ENCODE data around the gene SMCO2. TPM values are rescaled to one million over a fixed set of nuclear protein-coding genes. Genes with fewer than 3 reads are reported as not detected.

SMCO2 gene
- total and polyA plus RNA-seq, 9 of the 15 experiments (the other 6 are each of a cell fraction or from before 2014, with no cell fraction given), result not detected

DNA sequence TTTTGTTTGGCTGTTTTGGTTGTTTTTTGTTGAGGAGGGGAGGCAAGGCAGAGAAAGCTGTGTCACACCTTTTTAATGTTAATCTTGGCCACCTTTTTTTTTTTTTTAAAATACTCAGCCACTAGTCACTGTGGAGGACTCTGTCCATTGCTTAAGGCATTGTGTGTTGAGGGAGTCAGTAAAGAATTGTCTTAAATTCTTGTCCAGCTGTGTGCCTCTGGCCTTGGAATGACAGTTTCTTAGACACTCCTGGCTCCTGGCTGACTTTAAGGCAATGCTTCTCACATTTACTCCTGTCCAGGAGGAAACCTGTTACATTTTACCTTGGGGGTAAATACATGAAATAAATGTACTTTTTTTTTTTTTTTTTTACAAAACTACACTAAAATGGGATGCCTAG lies 18.1 kb upstream of the SMCO2 start (continued):
- TF ChIP-seq, protein P1, sequence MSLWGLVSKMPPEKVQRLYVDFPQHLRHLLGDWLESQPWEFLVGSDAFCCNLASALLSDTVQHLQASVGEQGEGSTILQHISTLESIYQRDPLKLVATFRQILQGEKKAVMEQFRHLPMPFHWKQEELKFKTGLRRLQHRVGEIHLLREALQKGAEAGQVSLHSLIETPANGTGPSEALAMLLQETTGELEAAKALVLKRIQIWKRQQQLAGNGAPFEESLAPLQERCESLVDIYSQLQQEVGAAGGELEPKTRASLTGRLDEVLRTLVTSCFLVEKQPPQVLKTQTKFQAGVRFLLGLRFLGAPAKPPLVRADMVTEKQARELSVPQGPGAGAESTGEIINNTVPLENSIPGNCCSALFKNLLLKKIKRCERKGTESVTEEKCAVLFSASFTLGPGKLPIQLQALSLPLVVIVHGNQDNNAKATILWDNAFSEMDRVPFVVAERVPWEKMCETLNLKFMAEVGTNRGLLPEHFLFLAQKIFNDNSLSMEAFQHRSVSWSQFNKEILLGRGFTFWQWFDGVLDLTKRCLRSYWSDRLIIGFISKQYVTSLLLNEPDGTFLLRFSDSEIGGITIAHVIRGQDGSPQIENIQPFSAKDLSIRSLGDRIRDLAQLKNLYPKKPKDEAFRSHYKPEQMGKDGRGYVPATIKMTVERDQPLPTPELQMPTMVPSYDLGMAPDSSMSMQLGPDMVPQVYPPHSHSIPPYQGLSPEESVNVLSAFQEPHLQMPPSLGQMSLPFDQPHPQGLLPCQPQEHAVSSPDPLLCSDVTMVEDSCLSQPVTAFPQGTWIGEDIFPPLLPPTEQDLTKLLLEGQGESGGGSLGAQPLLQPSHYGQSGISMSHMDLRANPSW (CRISPR knock-in tag; IDR thresholded peaks at IDR 0.05), result no peak
- no peak for TF ChIP-seq SMAD3 (CRISPR knock-in tag; conservative IDR thresholded peaks at IDR 0.05)
- TF ChIP-seq, protein P2, sequence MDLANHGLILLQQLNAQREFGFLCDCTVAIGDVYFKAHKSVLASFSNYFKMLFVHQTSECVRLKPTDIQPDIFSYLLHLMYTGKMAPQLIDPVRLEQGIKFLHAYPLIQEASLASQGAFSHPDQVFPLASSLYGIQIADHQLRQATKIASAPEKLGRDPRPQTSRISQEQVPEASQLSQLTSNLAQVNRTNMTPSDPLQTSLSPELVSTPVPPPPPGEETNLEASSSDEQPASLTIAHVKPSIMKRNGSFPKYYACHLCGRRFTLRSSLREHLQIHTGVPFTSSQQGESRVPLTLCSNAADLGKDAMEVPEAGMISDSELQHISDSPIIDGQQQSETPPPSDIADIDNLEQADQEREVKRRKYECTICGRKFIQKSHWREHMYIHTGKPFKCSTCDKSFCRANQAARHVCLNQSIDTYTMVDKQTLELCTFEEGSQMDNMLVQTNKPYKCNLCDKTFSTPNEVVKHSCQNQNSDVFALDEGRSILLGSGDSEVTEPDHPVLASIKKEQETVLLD (IDR thresholded peaks at IDR 0.05), result no peak

DNA sequence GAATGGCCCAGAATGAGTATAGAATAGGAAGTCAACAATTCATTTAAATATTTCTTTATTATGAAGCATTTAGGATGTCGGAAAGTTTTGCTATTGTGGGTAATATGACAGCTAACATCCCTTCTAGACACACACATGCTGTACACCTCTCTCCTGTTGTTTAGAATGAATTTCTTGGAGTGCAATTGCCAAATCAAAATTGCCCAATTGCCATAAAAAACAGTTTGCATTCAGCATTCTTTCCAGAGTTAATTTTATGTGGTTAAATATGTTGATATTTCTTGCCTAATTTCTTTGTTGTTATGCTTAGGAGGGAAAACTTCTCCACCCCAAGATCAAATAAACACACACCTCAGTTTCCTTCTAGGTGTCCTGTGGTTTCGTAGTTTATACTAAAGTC lies 16.9 kb upstream of the SMCO2 start:
- WGBS (ENCODE audit: insufficient coverage, low coverage, missing lambda C conversion rate), result 3% methylated on average over 2 of the region's 2 CpGs
- H3K9me3 ChIP-seq (replicated peaks; ENCODE audit: control insufficient read depth, insufficient read depth, low read depth, low read length), result no peaks in the 10 kb centered on the region
- no peak overlapping the region for H3K9ac ChIP-seq (ENCODE audit: insufficient read depth in 1 of 2, low read depth in 2 of 2, low read length in 2 of 2)
- peaks cover 0 to 3% of the 10 kb centered on the region in 2 experiments; a peak in 2 of 5 replicates for H3K27me3 ChIP-seq (ENCODE audit: control insufficient read depth in 2 of 2, insufficient read depth in 2 of 2, low read length in 2 of 2)
- in situ Hi-C loops (cut with MboI) (no loop called here), intact Hi-C loops (cut with micrococcal nuclease) (loop anchor here (10.0 kb wide), 1 partner anchor 135 kb away; no protein-coding TSS in a partner anchor)
- ChIA-PET POLR2A (no interaction called here), CTCF (ENCODE audit: low intra/inter-chr PET ratio) (no interaction called here)
- BruUV-seq (replicated peaks), result no TSS peak
- no peak overlapping the region for H2AFZ ChIP-seq (ENCODE audit: low read depth, low read length)
- no peak overlapping the region for H3K27ac ChIP-seq (ENCODE audit: extremely low read depth, low read depth, low read length)
- DNase-seq (ENCODE audit: extremely low read depth in 1 of 4, low spot score in 3 of 4), result no peak
- no peaks in the 10 kb centered on the region for H3K9me1 ChIP-seq (ENCODE audit: control insufficient read depth, insufficient read depth, low read length)
- ATAC-seq, result no peak
- H3K4me3 ChIP-seq, result no peak overlapping the region
- FAIRE-seq, result no peak
- no peaks in the 10 kb centered on the region for H3K36me3 ChIP-seq (ENCODE audit: control insufficient read depth, insufficient read depth, low read length)
- H3K4me1 ChIP-seq (replicated peaks in 1 of 2; ENCODE audit: control insufficient read depth in 2 of 2, insufficient read depth in 2 of 2, low read length in 2 of 2), result no peaks in the 10 kb centered on the region
- H3K4me2 ChIP-seq (ENCODE audit: insufficient read depth, low read length), result no peak overlapping the region
- no peaks in the 10 kb centered on the region for H4K20me1 ChIP-seq (replicated peaks; ENCODE audit: control insufficient read depth, insufficient read depth, low read length)
- no peaks in the 10 kb centered on the region for H3K79me2 ChIP-seq (ENCODE audit: control insufficient read depth, insufficient read depth, low read length)
- no peak for TF ChIP-seq ZNF444 (CRISPR knock-in tag; IDR thresholded peaks at IDR 0.05)
- TF ChIP-seq SRF (CRISPR knock-in tag; IDR thresholded peaks at IDR 0.05), result no peak
- no peak for TF ChIP-seq THRAP3 (IDR thresholded peaks at IDR 0.05; ENCODE audit: borderline replicate concordance)
- TF ChIP-seq, protein P3, sequence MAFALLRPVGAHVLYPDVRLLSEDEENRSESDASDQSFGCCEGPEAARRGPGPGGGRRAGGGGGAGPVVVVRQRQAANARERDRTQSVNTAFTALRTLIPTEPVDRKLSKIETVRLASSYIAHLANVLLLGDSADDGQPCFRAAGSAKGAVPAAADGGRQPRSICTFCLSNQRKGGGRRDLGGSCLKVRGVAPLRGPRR (CRISPR knock-in tag; IDR thresholded peaks at IDR 0.05), result no peak
- TF ChIP-seq ZNF384 (IDR thresholded peaks at IDR 0.05; ENCODE audit: low read depth, low read length), result no peak
- TF ChIP-seq DDX20 (tag; IDR thresholded peaks at IDR 0.05; ENCODE audit: low read depth), result no peak

Measured in K562 (cell line).